ENCODE measurements around the gene PIAS4.

DNA sequence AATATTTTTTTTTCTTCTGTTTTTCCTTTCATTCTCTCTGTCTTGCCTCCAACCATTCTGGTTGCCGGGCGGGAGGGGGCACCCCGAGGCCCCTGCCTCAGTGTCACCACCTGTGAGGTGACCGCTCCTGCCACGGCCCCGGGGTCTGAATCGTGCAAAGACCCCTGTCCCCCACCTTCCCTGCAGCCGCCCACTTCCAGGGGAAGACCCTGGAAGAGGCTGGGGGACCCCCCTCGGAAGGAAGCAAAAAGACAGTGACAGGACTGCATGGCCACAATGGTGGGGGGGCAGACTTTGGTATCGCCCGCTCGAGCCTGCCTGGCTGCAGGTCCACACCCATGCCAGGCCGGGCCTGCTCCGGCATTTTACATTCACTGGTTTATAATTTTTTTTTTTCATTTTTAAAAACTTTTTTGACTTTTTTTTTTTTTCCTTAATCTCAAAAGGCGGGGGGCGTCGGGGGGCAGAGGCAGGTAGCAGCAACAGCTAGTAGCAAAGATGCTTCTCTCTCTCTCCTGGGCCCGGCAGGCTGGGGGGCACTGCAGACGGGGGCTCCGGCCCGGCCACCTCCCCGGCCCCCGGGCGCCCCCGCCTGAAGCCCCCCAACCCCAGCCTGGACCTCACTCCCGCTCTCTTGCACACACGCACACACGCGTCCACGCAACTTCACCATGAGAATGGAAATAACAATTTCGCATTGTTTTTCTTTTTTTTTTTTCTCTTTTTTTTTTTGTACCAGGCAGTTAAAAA is 36.6 kb downstream of the PIAS4 start:
- TF ChIP-seq, protein P1, sequence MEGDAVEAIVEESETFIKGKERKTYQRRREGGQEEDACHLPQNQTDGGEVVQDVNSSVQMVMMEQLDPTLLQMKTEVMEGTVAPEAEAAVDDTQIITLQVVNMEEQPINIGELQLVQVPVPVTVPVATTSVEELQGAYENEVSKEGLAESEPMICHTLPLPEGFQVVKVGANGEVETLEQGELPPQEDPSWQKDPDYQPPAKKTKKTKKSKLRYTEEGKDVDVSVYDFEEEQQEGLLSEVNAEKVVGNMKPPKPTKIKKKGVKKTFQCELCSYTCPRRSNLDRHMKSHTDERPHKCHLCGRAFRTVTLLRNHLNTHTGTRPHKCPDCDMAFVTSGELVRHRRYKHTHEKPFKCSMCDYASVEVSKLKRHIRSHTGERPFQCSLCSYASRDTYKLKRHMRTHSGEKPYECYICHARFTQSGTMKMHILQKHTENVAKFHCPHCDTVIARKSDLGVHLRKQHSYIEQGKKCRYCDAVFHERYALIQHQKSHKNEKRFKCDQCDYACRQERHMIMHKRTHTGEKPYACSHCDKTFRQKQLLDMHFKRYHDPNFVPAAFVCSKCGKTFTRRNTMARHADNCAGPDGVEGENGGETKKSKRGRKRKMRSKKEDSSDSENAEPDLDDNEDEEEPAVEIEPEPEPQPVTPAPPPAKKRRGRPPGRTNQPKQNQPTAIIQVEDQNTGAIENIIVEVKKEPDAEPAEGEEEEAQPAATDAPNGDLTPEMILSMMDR (CRISPR knock-in tag; IDR thresholded peaks at IDR 0.05), result no peak
- TF ChIP-seq, protein P2, sequence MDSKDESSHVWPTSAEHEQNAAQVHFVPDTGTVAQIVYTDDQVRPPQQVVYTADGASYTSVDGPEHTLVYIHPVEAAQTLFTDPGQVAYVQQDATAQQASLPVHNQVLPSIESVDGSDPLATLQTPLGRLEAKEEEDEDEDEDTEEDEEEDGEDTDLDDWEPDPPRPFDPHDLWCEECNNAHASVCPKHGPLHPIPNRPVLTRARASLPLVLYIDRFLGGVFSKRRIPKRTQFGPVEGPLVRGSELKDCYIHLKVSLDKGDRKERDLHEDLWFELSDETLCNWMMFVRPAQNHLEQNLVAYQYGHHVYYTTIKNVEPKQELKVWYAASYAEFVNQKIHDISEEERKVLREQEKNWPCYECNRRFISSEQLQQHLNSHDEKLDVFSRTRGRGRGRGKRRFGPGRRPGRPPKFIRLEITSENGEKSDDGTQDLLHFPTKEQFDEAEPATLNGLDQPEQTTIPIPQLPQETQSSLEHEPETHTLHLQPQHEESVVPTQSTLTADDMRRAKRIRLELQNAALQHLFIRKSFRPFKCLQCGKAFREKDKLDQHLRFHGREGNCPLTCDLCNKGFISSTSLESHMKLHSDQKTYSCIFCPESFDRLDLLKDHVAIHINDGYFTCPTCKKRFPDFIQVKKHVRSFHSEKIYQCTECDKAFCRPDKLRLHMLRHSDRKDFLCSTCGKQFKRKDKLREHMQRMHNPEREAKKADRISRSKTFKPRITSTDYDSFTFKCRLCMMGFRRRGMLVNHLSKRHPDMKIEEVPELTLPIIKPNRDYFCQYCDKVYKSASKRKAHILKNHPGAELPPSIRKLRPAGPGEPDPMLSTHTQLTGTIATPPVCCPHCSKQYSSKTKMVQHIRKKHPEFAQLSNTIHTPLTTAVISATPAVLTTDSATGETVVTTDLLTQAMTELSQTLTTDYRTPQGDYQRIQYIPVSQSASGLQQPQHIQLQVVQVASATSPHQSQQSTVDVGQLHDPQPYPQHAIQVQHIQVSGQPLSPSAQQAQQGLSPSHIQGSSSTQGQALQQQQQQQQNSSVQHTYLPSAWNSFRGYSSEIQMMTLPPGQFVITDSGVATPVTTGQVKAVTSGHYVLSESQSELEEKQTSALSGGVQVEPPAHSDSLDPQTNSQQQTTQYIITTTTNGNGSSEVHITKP (CRISPR knock-in tag; IDR thresholded peaks at IDR 0.05; ENCODE audit: low read depth), result no peak
- TF ChIP-seq TCF7 (IDR thresholded peaks at IDR 0.05; ENCODE audit: low read depth) (no peak), JUND (CRISPR knock-in tag; IDR thresholded peaks at IDR 0.05) (no peak)

Data from HepG2 (cell line).